Neural cell (in vitro differentiated cells): ENCODE measurements around the gene TMBIM4. TPM values are rescaled to one million over a fixed set of nuclear protein-coding genes. Genes with fewer than 3 reads are reported as not detected.

ENCODE experiments used
- H2AFZ ChIP-seq: fragments of 200-600, 300-800 bp; sonication (generic), shearing (Covaris generic); 2 replicates; pipeline ENCODE4 v1.6.0; 2014; ENCODE audit warnings: low read depth, mild to moderate bottlenecking, antibody characterized with exemption, low read length, moderate library complexity
- H3F3A ChIP-seq: fragments of 200-600 bp; shearing (Covaris generic); 2 replicates; pipeline ENCODE4 v1.6.1; 2016; ENCODE audit warnings: mild to moderate bottlenecking, moderate library complexity, mixed read lengths, antibody characterized with exemption, low read length; ENCODE audit not compliant: insufficient read depth, poor library complexity, severe bottlenecking
- H3K27ac ChIP-seq: fragments of 200-600, 300-800 bp; sonication (generic), shearing (Covaris generic); 2 replicates; pipeline ENCODE4 v1.5.1; 2014; ENCODE audit warnings: mild to moderate bottlenecking, low read length, moderate library complexity
- H3K27me3 ChIP-seq: fragments of 300-800, 200-600 bp; sonication (generic), shearing (Covaris generic); 2 replicates; pipeline ENCODE4 v1.6.0; 2014; ENCODE audit warnings: mild to moderate bottlenecking, low read depth, low read length, moderate library complexity; ENCODE audit not compliant: insufficient read depth
- H3K36me3 ChIP-seq: fragments of 300-800, 200-600 bp; sonication (generic), shearing (Covaris generic); 2 replicates; pipeline ENCODE4 v1.5.1; 2014; ENCODE audit warnings: mild to moderate bottlenecking, antibody characterized with exemption, low read length, moderate library complexity; ENCODE audit not compliant: insufficient read depth
- H3K4me2 ChIP-seq: fragments of 300-800, 200-600 bp; sonication (generic), shearing (Covaris generic); 2 replicates; pipeline ENCODE4 v1.6.0; 2014; ENCODE audit warnings: mild to moderate bottlenecking, low read length
- H3K4me3 ChIP-seq: fragments of 300-800, 200-600 bp; sonication (generic), shearing (Covaris generic); 2 replicates; pipeline ENCODE4 v1.5.1; 2014; ENCODE audit warnings: mild to moderate bottlenecking, low read length, moderate library complexity
- H3K79me2 ChIP-seq: fragments of 200-600 bp; shearing (Covaris generic); replicated peaks from 2 replicates; pipeline ENCODE4 v1.6.0; 2014; ENCODE audit warnings: mild to moderate bottlenecking, low read length, moderate library complexity; ENCODE audit not compliant: insufficient read depth
- H3K9ac ChIP-seq: fragments of 300-800, 200-600 bp; sonication (generic), shearing (Covaris generic); 2 replicates; pipeline ENCODE4 v1.6.1; 2016; ENCODE audit warnings: mild to moderate bottlenecking, low read length, mixed read lengths
- H3K9me2 ChIP-seq: fragments of 200-600 bp; shearing (Covaris generic); 2 replicates; pipeline ENCODE4 v1.6.1; 2016; ENCODE audit warnings: mild to moderate bottlenecking, low read length, mixed read lengths; ENCODE audit not compliant: insufficient read depth
- H3K9me3 ChIP-seq: fragments of 200-600, 300-800 bp; sonication (generic), shearing (Covaris generic); 2 replicates; pipeline ENCODE4 v1.6.1; 2016; ENCODE audit warnings: mild to moderate bottlenecking, mixed run types, low read length, moderate library complexity, mixed read lengths
- H4K20me1 ChIP-seq: fragments of 200-600 bp; shearing (Covaris generic); 2 replicates; pipeline ENCODE4 v1.6.1; 2016; ENCODE audit warnings: mild to moderate bottlenecking, mixed run types; ENCODE audit not compliant: insufficient read depth
- CTCF ChIP-seq: fragments of 450-650 bp; IDR thresholded peaks from 2 replicates; pipeline ENCODE4 v1.5.1; 2014; ENCODE audit warnings: antibody characterized with exemption, mild to moderate bottlenecking, moderate library complexity; ENCODE audit not compliant: poor library complexity, severe bottlenecking
- EP300 ChIP-seq: fragments of 450-650 bp; conservative IDR thresholded peaks from 2 replicates; pipeline ENCODE4 v1.6.1; 2014; ENCODE audit warnings: antibody characterized with exemption, mild to moderate bottlenecking, moderate library complexity; ENCODE audit not compliant: poor library complexity, severe bottlenecking
- EZH2 ChIP-seq: fragments of 200-600, 300-800 bp; shearing (Covaris generic), sonication (generic); IDR thresholded peaks from 2 replicates; pipeline ENCODE4 v1.6.1; 2014; ENCODE audit warnings: antibody characterized with exemption, low read length, borderline replicate concordance, mild to moderate bottlenecking; ENCODE audit not compliant: insufficient read depth, poor library complexity, severe bottlenecking
- MXI1 ChIP-seq: fragments of 450-650 bp; conservative IDR thresholded peaks from 2 replicates; pipeline ENCODE4 v1.6.1; 2014; ENCODE audit warnings: antibody characterized with exemption, mild to moderate bottlenecking; ENCODE audit not compliant: poor library complexity, severe bottlenecking
- POLR2AphosphoS5 ChIP-seq: IDR thresholded peaks from 2 replicates; pipeline ENCODE4 v1.6.1; 2012
- RAD21 ChIP-seq: fragments of 450-650 bp; conservative IDR thresholded peaks from 2 replicates; pipeline ENCODE4 v1.6.1; 2014; ENCODE audit warnings: antibody characterized with exemption, mild to moderate bottlenecking, moderate library complexity
- SMC3 ChIP-seq: fragments of 450-650 bp; conservative IDR thresholded peaks from 2 replicates; pipeline ENCODE4 v1.6.1; 2014; ENCODE audit warnings: antibody characterized with exemption, mild to moderate bottlenecking, moderate library complexity; ENCODE audit not compliant: poor library complexity
- TAF1 ChIP-seq: IDR thresholded peaks from 2 replicates; pipeline ENCODE4 v1.6.1; 2012; ENCODE audit warnings: low read depth
- polyA plus RNA-seq: library from polyadenylated mRNA; depleted of rRNA; stranded (reverse); fragments of >200 nt; gene quantifications from 2 replicates; pipeline ENCODE4 v1.2.3, GENCODE V29; 2014
- TF ChIP-seq, protein P1 (sequence below): IDR thresholded peaks from 2 replicates; pipeline ENCODE4 v1.6.1; 2012; ENCODE audit warnings: borderline replicate concordance

The TMBIM4 gene
- polyA plus RNA-seq, 1 donor from 2014 or later, result 24.5 TPM

DNA sequence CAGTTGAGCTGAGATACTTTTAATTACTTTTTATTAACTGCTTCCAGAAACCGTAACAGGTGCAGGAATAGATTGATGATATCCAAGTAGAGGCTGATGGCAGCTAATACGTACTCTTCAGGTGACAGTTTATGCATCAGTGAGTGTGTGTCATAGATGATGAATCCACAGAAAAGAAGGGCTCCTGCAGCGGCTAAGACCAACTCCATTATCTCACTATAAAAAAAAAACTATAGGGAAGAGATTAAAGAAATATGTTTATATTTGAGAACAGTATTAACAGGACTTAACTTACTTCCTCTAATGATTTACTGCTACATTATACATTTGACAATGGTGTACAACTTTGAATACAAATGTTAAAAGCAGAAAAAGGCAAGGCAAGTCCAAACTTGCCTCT lies 31.9 kb downstream of the TMBIM4 start:
- H3K27me3 ChIP-seq, result no peaks in the 10 kb centered on the region
- no peak for TF ChIP-seq RAD21
- TF ChIP-seq CTCF, result no peak
- no peak for TF ChIP-seq TAF1
- TF ChIP-seq MXI1, result no peak
- TF ChIP-seq EZH2, result no peak
- no peak for TF ChIP-seq EP300
- no peak for TF ChIP-seq POLR2AphosphoS5
- TF ChIP-seq, protein P1, sequence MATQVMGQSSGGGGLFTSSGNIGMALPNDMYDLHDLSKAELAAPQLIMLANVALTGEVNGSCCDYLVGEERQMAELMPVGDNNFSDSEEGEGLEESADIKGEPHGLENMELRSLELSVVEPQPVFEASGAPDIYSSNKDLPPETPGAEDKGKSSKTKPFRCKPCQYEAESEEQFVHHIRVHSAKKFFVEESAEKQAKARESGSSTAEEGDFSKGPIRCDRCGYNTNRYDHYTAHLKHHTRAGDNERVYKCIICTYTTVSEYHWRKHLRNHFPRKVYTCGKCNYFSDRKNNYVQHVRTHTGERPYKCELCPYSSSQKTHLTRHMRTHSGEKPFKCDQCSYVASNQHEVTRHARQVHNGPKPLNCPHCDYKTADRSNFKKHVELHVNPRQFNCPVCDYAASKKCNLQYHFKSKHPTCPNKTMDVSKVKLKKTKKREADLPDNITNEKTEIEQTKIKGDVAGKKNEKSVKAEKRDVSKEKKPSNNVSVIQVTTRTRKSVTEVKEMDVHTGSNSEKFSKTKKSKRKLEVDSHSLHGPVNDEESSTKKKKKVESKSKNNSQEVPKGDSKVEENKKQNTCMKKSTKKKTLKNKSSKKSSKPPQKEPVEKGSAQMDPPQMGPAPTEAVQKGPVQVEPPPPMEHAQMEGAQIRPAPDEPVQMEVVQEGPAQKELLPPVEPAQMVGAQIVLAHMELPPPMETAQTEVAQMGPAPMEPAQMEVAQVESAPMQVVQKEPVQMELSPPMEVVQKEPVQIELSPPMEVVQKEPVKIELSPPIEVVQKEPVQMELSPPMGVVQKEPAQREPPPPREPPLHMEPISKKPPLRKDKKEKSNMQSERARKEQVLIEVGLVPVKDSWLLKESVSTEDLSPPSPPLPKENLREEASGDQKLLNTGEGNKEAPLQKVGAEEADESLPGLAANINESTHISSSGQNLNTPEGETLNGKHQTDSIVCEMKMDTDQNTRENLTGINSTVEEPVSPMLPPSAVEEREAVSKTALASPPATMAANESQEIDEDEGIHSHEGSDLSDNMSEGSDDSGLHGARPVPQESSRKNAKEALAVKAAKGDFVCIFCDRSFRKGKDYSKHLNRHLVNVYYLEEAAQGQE, result no peak
- no peak for TF ChIP-seq SMC3
- no peak overlapping the region for H3K9ac ChIP-seq
- no peak overlapping the region for H3K4me3 ChIP-seq
- no peaks in the 10 kb centered on the region for H3K9me3 ChIP-seq
- H3K79me2 ChIP-seq, result no peaks in the 10 kb centered on the region
- no peak overlapping the region for H2AFZ ChIP-seq
- no peak overlapping the region for H3K27ac ChIP-seq
- no peaks in the 10 kb centered on the region for H3K9me2 ChIP-seq
- no peaks in the 10 kb centered on the region for H4K20me1 ChIP-seq
- no peak overlapping the region for H3K4me2 ChIP-seq
- peaks cover 2% of the 10 kb centered on the region for H3K36me3 ChIP-seq
- H3F3A ChIP-seq, result no peaks in the 10 kb centered on the region

DNA sequence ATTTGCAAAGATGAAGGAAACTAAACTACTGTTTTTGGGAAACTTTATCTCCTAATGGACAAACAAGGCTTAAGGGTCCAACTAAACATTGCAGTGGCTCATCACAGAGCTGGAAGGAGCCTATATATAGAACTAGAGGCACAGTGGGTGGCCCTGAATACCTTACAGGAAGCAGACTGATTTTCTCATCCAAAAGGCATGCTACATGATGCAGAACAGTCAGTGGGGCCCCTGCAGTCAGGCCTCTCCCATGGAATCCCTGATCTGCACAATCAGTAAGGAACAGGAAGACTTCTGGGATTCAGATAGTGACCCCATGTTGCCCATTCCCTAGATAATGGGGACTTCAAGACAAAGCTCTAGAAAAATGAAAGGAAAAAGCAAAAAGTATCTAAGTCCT lies 37.4 kb downstream of the TMBIM4 start:
- Histone ChIP-seq H4K20me1 (no peaks in the 10 kb centered on the region), H3K9me3 (no peaks in the 10 kb centered on the region), H3K27ac (no peak overlapping the region), H3K79me2 (peaks cover 10% of the 10 kb centered on the region), H3K9me2 (no peaks in the 10 kb centered on the region), H2AFZ (no peak overlapping the region), H3K27me3 (no peaks in the 10 kb centered on the region), H3F3A (no peaks in the 10 kb centered on the region), H3K36me3 (no peaks in the 10 kb centered on the region), H3K4me2 (no peak overlapping the region), H3K4me3 (no peak overlapping the region), H3K9ac (no peak overlapping the region)
- TF ChIP-seq TAF1 (no peak), EZH2 (no peak), SMC3 (no peak), CTCF (no peak), EP300 (no peak), MXI1 (no peak), RAD21 (no peak), POLR2AphosphoS5 (no peak)
- TF ChIP-seq, protein P1, result no peak
